HG03175 (cell line): ENCODE results near the gene SPACDR.

Experiments
- ATAC-seq: cut with Tn5 transposase; IDR thresholded peaks from one replicate; pipeline ENCODE4 v1.9.1; 2021; ENCODE audit warnings: mild to moderate bottlenecking, moderate library complexity; ENCODE audit not compliant: unreplicated experiment

The SPACDR gene

DNA sequence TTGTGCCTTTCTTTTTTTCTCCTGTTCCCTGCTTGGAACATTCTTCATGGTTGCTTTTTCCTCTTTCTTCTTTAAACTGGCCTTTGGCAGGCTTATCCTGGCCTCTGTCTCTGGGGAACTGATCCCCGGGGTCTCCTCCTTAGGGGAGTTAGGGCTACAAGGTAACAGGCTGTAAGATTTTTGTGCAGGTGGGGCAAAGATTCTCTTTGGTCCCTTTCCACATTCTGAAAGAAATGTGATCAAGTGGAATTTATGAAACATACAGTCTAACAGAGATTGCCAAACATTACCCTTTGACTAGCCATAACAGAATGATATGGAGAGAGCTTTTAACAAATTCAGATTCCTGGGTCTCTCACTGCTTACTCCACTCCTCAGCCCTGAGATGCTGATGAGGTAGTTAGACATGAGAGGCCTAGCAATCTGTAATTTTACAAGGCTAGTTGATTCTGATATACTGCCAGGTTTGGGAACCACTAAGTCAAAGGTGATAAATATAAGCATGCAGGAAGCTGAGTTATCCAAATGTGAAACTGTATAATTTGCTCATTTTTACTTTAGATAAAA lies 44.3 kb downstream of the SPACDR start:
- no peak for ATAC-seq

DNA sequence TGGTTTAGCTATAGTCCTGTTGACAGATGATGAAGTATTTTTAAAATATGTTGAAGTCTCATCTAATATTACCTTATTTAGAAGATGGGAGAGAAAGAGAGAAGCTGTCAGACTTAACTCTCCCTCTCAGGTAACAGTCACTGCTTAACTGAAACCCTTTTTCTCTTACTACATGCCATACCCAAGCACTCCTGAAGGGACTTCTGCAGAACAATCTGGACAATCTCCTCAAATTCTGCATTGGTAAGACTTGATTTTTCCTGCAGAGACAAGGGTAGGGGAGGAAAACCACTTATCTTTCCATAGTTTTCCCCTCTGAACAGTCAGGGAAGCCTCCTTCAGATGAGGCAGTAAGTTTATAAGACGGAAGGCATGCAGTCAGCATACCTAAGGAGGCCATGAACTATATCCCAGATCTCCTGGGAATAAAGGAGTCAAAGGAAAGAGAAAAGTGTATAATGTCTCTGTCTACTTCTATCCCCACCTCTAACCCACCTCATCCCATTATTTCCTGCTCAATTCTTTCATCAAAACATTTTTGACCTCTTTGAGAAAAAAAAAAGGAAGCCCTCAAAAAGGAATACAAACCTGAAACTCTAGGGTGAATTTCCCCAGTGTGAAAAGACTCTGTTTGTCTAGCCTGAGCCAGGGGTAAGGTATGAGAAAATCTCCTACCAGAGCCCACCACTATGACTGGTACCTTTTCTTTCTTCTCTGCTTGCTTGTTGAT lies 45.0 kb downstream of the SPACDR start:
- ATAC-seq, result no peak

DNA sequence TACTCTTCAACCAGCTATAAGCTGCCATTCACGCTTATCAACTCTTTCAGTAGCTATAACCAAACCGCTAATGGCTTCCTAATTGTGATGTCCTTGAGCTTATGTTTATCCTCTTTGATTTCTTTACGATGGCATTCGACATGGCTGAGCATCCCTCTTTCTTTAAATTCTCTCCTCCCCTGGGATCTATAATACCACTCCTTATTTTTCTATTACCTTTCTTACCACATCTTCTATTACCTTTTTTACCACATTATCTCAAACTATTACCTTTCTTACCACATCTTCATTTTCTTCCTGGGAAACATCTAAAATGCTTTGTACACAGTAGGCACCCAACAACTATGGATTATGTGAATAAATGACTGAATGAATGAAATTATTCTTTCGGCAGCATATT lies 48.6 kb downstream of the SPACDR start:
- no peak for ATAC-seq

DNA sequence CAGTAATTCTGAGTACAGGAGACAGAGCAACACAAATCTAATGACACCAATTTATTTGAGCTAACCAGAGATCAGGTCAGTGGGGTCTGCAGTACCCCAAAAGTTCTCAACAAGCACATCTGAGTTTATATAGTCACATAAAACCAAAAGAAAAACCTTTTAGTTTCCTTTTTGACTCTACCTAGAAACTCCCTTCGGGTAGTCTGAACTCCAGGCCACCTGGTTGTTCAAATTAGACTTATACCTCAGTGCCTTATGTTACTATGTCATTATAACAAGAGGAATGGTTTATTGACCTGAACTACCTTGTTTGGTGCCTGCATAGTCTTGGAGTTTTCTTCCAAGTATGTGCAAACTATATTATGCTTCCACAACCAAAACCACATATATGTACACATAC lies 50.2 kb downstream of the SPACDR start:
- no peak for ATAC-seq

DNA sequence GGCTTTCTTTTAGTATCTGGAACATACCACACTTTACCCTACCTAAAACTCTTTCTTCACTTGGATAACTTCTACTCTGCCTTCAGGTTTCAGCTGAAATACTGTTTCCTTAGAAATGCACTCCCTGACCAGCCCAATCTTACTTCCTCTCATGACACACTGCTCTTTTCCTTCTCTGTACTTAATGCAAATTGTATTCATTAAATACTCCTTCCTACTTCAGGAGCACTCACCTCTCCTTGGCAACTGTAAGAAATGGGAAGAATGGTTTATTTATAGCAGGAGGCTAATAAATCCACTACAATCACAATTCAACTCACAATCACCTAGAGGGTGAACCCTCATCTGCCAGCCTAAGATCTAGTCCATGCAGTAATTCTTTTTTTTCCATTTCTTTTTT lies 50.7 kb downstream of the SPACDR start:
- ATAC-seq, result no peak

DNA sequence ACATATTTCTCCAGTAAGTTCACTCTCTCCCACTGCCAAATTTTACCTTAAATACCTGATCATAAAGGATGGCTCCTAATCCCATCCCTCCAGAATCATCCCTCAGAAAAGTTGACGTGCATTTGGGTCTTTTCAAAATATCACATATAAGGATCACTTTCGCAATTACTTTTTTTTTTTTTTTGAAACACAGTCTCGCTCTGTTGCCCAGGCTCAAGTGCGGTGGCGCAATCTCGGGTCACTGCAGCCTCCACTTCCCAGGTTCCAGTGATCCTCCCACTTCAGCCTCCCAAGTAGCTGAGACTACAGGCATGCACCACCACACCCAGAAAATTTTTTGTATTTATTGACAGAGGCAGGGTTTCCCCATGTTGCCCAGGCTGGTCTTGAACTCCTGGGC lies 53.0 kb downstream of the SPACDR start:
- no peak for ATAC-seq

DNA sequence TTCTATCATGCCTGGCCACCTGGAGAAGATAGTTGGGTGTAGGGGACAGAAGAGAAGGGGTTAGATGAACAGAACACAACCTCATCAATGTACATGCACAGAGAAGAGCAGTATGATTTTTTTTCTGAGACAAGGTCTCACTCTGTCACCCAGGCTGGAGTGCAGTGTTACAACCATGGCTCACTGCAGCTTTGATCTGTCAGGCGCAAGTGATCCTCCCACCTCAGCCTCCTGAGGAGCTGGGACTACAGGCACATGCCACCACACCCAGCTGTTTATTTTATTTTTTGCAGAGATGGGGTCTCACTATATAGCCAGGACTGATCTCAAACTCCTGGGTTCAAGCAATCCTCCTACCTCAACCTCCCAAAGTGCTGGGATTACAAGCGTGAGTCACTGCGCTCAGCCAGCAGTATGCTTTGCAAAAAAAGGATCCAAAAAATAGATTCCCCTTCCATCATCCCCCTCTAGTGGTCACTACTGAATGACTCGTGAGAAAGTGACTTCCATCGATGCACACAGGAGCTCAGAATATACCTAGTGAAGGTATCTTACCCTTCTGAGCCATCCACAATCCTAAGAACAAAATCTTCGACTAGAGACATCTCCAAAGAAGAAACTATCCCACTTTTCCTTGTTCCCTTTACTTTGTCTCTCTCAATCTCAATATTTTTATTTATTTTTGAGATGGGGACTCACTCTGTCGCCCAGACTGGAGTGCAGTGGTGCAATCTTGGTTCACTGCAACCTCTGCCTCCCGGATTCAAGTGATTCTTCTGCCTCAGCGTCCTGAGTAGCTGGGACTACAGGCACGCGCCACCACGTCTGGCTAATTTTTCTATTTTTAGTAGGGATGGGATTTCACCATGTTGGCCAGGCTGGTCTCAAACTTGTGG lies 56.5 kb downstream of the SPACDR start:
- ATAC-seq, result no peak

DNA sequence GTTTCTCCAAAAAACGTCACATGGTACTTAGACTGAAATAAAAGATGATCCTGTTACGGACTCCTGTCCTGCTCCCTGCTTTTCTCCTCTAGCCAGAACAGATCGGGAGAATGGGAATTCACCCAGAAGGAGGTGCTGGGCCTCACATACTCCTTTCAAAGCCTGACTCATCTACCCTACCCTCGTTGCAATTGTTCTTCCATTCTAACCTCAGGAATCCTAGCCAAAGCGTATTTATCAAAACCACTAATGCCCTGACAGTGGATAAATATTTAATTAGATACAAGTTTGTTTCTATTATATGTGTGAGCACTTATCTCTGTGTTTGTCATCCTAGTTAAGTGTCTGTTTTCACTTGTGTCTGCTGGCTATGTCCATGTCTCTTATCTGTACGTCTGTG lies 57.3 kb downstream of the SPACDR start:
- no peak for ATAC-seq
